Thoracic aorta (tissue), 2 donors: ENCODE results near the gene ZSWIM7. TPM values are rescaled to one million over a fixed set of nuclear protein-coding genes. Genes with fewer than 3 reads are reported as not detected.

Experiments
- ATAC-seq: fragments of 150-250 bp; one replicate; pipeline ENCODE4 v1.8.0; 2017; ENCODE audit warnings: low read depth; ENCODE audit not compliant: insufficient number of reproducible peaks, low FRiP score
- DNase-seq: peaks from one replicate; pipeline ENCODE4 v3.0.0-alpha.2; 2020; ENCODE audit warnings: low spot score
- H3K27ac ChIP-seq, 2 donors: fragments of 200-600 bp; sonication (generic); 1 replicate in 1 of 2; 2 replicates in 1 of 2; pipeline ENCODE4 v1.5.1; 2016; ENCODE audit warnings: mild to moderate bottlenecking in 2 of 2, moderate library complexity in 2 of 2
- H3K27me3 ChIP-seq: fragments of 200-600 bp; sonication (generic); replicated peaks from 2 replicates; pipeline ENCODE4 v1.6.0; 2016; ENCODE audit warnings: mild to moderate bottlenecking; ENCODE audit not compliant: insufficient read depth
- H3K36me3 ChIP-seq: fragments of 200-600 bp; sonication (generic); one replicate; pipeline ENCODE4 v1.5.1; 2016
- H3K4me1 ChIP-seq, 2 donors: fragments of 200-600 bp; sonication (generic); 1 replicate in 1 of 2; 2 replicates in 1 of 2; pipeline versions ENCODE4 v1.5.1 to v1.6.0; 2016; ENCODE audit warnings: low read depth in 2 of 2, mild to moderate bottlenecking in 1 of 2; ENCODE audit not compliant: control insufficient read depth in 1 of 2
- H3K4me3 ChIP-seq: fragments of 200-600 bp; sonication (generic); 2 replicates; pipeline ENCODE4 v1.5.1; 2016; ENCODE audit warnings: mild to moderate bottlenecking
- H3K9me3 ChIP-seq: fragments of 200-600 bp; sonication (generic); 2 replicates; pipeline ENCODE4 v1.5.1; 2016
- CTCF ChIP-seq: fragments of 200-600 bp; sonication (generic); IDR thresholded peaks from one replicate; pipeline ENCODE4 v1.5.1; 2019; ENCODE audit warnings: antibody characterized with exemption
- total RNA-seq, 2 donors: library from RNA; depleted of rRNA; stranded (reverse); fragments of >200 nt; gene quantifications; one replicate each; pipeline versions ENCODE4 v1.1.0 to v1.2.3, GENCODE V29; 2016

The ZSWIM7 gene
- total RNA-seq, 2 donors from 2014 or later = 6.5 to 13.5 TPM

GRCh38 chr17:15929941-15930340 lies 69.6 kb downstream of the ZSWIM7 start:
- DNase-seq (no peak), ATAC-seq (no peak)
- H3K27ac ChIP-seq = no peak overlapping the region
- H3K27me3 ChIP-seq = no peaks in the 10 kb centered on the region
- no peaks in the 10 kb centered on the region for H3K4me1 ChIP-seq
- no peak for TF ChIP-seq CTCF
- H3K36me3 ChIP-seq = no peaks in the 10 kb centered on the region
- no peak overlapping the region for H3K4me3 ChIP-seq
- H3K9me3 ChIP-seq = no peaks in the 10 kb centered on the region

DNA sequence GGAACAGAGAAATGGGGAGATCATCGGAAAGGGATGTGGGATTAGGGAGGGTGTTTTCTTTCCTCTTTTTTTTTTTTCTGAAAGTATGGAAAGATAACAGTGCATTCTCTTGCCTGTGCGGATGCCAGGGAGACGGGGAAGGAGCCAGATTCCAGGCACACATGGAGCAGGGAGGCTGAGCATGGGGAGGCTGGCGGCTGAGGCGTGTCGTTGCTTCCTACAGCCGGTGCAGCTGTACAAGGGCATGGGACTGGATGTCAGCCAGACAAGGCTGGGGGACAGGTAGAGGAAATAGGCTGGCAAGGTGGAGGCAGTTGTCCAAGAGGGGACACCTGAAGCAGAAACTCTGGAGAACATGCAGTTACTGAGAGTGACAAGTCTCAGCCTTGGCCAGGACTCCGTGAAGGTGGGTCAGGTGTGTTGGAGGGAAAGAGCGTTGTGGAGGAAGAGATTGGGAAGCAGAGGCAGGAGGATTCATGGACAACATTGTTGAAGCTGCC lies 71.2 kb downstream of the ZSWIM7 start:
- H3K27ac ChIP-seq = no peak overlapping the region
- no peak for ATAC-seq
- H3K4me3 ChIP-seq = no peak overlapping the region
- no peaks in the 10 kb centered on the region for H3K9me3 ChIP-seq
- H3K27me3 ChIP-seq = no peaks in the 10 kb centered on the region
- no peaks in the 10 kb centered on the region for H3K4me1 ChIP-seq
- TF ChIP-seq CTCF = no peak
- no peaks in the 10 kb centered on the region for H3K36me3 ChIP-seq
- DNase-seq = no peak

Other genes starting within 250 kb of the ZSWIM7 start
- gene ADORA2B, start 54.6 kb downstream of the ZSWIM7 start, total RNA-seq = 1 to 10 TPM in 1 of 2 donors, not detected in 1; 1.6 TPM
- gene TTC19, start 120 bp upstream of the ZSWIM7 start, total RNA-seq = 10 to 100 TPM; 57.6 to 64.4 TPM
- 100 to 1,000 TPM; 131 to 178 TPM for gene NCOR1, start 215.8 kb upstream of the ZSWIM7 start, total RNA-seq
- 100 to 1,000 TPM in 1 of 2 donors, 10 to 100 TPM in 1; 52.1 to 124 TPM for gene PIGL, start 217.5 kb upstream of the ZSWIM7 start, total RNA-seq